Stimulated activated naive CD8-positive, alpha-beta T cell treated with anti-CD3 and anti-CD28 coated beads, Interleukin-15, Interleukin-2, amounts not matched to agents 100 U/mL and 50 U/mL, for 24 hours (primary cell): ENCODE data around the gene EXD1.
"Not testable (repeated sequence)": the region's sequence is repeated elsewhere in the genome, so short reads cannot be mapped to it uniquely, and the experiment has no call there.

Experiments used
- ATAC-seq: fragments of 150-1000 bp; cut with Tn5 transposase; one replicate; pipeline ENCODE4 v1.10.0; 2021
- DNase-seq: peaks from one replicate; pipeline ENCODE4 v3.0.0; 2021

Gene EXD1

DNA sequence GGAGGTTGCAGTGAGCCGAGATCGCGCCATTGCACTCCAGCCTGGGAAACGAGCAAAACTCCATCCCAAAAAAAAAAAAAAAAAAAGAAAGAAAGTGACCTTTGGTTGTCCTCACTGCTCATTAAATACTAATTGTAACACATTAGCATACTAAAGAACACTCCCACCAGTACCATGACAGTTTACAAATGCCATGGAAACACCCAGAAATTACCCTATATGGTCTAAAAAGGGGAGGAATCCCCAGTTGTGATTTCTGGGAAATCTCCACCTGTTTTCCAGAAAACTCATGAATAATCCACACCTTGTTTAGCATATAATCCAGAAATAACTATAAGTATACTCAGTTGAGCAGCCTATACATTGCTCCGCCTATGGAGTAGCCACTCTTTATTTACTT is 90.9 kb downstream of the EXD1 start:
- DNase-seq (no peak), ATAC-seq (no peak)

DNA sequence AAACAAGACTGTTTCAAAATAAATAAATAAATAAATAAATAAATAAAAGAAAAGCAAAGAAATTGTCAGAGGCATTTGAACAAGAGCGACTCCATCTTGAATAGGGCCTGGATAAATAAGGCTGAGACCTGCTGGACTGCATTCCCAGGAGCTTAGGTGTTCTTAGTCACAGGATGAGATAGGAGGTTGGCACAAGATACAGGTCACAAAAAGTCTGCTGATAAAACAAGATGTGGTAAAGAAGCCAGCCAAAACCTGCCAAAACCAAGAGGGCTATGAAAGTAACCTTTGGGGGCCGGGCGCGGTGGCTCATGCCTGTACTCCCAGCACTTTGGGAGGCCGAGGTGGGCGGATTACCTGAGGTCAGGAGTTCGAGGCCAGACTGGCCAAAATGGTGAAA is 91.4 kb downstream of the EXD1 start:
- ATAC-seq: not testable (repeated sequence)

DNA sequence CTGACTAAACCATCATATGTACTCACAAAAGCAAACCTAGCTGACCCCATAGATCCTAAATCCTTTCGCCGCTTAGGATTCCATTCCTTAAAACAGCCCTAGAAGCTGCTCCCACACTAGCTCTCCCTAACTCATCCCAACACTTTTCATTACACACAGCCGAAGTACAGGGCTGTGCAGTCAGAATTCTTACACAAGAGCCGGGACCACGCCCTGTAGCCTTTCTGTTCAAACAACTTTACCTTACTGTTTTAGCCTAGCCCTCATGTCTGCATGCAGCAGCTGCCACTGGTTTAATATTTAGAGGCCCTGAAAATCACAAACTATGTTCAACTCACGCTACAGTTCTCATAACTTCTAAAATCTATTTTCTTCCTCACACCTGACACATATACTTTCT is 95.0 kb downstream of the EXD1 start:
- not testable (repeated sequence) for ATAC-seq, DNase-seq

More for the DNA sequence above, 91.4 kb downstream of the EXD1 start:
- not testable (repeated sequence) for DNase-seq

DNA sequence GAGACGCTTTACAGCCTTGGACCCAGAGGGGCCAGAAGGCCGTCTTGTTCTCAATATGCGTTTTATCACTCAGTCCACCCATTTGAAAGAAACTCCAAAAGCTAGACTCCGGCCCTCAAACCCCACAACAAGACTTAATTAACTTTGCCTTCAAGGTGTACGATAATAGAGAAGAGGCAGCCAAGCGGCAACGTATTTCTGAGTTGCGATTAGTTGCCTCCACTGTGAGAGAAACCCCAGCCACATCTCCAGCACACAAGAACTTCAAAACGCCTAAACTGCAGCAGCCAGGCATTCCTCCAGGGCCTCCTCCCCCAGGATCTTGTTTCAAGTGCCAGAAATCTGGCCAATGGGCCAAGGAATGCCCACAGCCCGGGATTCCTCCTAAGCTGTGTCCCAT is 97.1 kb downstream of the EXD1 start:
- ATAC-seq: no peak
- no peak for DNase-seq
